T-cell (primary cell): Measurements from ENCODE around the gene CBR1. TPM values are rescaled to one million over a fixed set of nuclear protein-coding genes. Genes with fewer than 3 reads are reported as not detected.

Source experiments
- ATAC-seq, 4 experiments: fragments of 200-7000 bp in 3 of 4; fragments of 150-1000 bp in 1 of 4; cut with Tn5 transposase; replicated peaks in 1 of 4; 1 replicate in 3 of 4; 2 replicates in 1 of 4; pipeline ENCODE4 v1.10.0; 2021; ENCODE audit warnings: moderate library complexity in 3 of 4, mild to moderate bottlenecking in 2 of 4, moderate number of reproducible peaks in 1 of 4
- CTCF ChIA-PET, 2 donors: fragments of 300-600 bp; sonication (Branson Sonifier 250); formaldehyde crosslinking; loops; one replicate each; lab custom pipeline; 2022; ENCODE audit warnings: antibody characterized with exemption in 2 of 2; lab: Charles Lee
- POLR2A ChIA-PET, 2 donors: fragments of 300-600 bp; sonication (Branson Sonifier 250); formaldehyde crosslinking; loops; one replicate each; lab custom pipeline; 2022; ENCODE audit warnings: antibody characterized with exemption in 2 of 2; lab: Charles Lee
- DNase-seq, 35 experiments: peaks; one replicate each; pipeline versions ENCODE4 v3.0.0 to v3.0.0-alpha.2; 2013 to 2023
- H3K27ac ChIP-seq: one replicate; pipeline ENCODE4 v1.5.1; 2013; ENCODE audit warnings: low read length
- H3K27me3 ChIP-seq, 2 experiments: replicated peaks in 1 of 2; 1 replicate in 1 of 2; 2 replicates in 1 of 2; pipeline versions ENCODE4 v1.6.1 to v1.7.0; 2013; ENCODE audit warnings: low read length in 1 of 2, mixed read lengths in 1 of 2; ENCODE audit not compliant: control insufficient read depth in 2 of 2, insufficient read depth in 2 of 2; ENCODE audit errors: extremely low read depth in 1 of 2
- H3K36me3 ChIP-seq, 2 donors: 1 replicate in 1 of 2; 2 replicates in 1 of 2; pipeline versions ENCODE4 v1.6.1 to v1.7.0; 2013; ENCODE audit warnings: low read length in 1 of 2; ENCODE audit not compliant: control insufficient read depth in 2 of 2, insufficient read depth in 1 of 2; ENCODE audit errors: extremely low read depth in 1 of 2
- H3K4me1 ChIP-seq, 2 experiments: 1 replicate in 1 of 2; 2 replicates in 1 of 2; pipeline versions ENCODE4 v1.6.1 to v1.7.0; 2013; ENCODE audit warnings: low read length in 2 of 2, mixed read lengths in 1 of 2; ENCODE audit not compliant: insufficient read depth in 2 of 2, control insufficient read depth in 1 of 2; ENCODE audit errors: extremely low read depth in 1 of 2
- H3K4me3 ChIP-seq, 2 donors: 1 replicate in 1 of 2; 2 replicates in 1 of 2; pipeline versions ENCODE4 v1.5.1 to v1.7.0; 2013; ENCODE audit warnings: mild to moderate bottlenecking in 2 of 2, low read length in 1 of 2, moderate library complexity in 1 of 2; ENCODE audit not compliant: control insufficient read depth in 1 of 2; ENCODE audit errors: extremely low read depth in 1 of 2
- H3K9me3 ChIP-seq: 2 replicates; pipeline ENCODE4 v1.7.0; 2013
- H3K27ac Mint-ChIP-seq, 2 donors: one replicate each; pipeline ENCODE4 v1.8.0; 2020 to 2021; ENCODE audit warnings: mild to moderate bottlenecking in 2 of 2, mixed read lengths in 2 of 2
- H3K27me3 Mint-ChIP-seq, 2 donors: one replicate each; pipeline ENCODE4 v1.8.0; 2021 to 2022; ENCODE audit warnings: mixed read lengths in 2 of 2
- H3K36me3 Mint-ChIP-seq: one replicate; pipeline ENCODE4 v1.8.0; 2021; ENCODE audit warnings: mixed read lengths
- H3K4me1 Mint-ChIP-seq, 3 donors: one replicate each; pipeline ENCODE4 v1.8.0; 2020 to 2022; ENCODE audit warnings: mixed read lengths in 3 of 3, mild to moderate bottlenecking in 1 of 3
- H3K4me3 Mint-ChIP-seq, 3 donors: one replicate each; pipeline ENCODE4 v1.8.0; 2020 to 2022; ENCODE audit warnings: mild to moderate bottlenecking in 3 of 3, mixed read lengths in 3 of 3, moderate library complexity in 3 of 3
- H3K9me3 Mint-ChIP-seq, 3 donors: one replicate each; pipeline ENCODE4 v1.8.0; 2020 to 2022; ENCODE audit warnings: mixed read lengths in 3 of 3
- WGBS: methylation state at CpG from one replicate; pipeline ENCODE4 v1.1.5; 2013; ENCODE audit warnings: missing lambda C conversion rate; ENCODE audit not compliant: insufficient coverage; 5-methylcytosine and 5-hydroxymethylcytosine counted together
- total RNA-seq, 35 experiments: library from RNA in 6 of 35; stranded (reverse) in 6 of 35; fragments of 120-200 nt in 1 of 35; gene quantifications; one replicate each; pipeline versions ENCODE4 v1.2.1 to v1.2.4 and lab custom pipeline; 2013 to 2026

Gene CBR1
- total RNA-seq, 5 donors from 2014 or later (not counting 1 experiment from before 2014, with no cell fraction given) = 5.1 to 40.3 (median 21.1) TPM

- H3K27me3 ChIP-seq = no peaks in the 10 kb centered on the region
- POLR2A ChIA-PET = no interaction called here
- 80% methylated on average over 7 of the region's 10 CpGs for WGBS
- DNase-seq (no peak), ATAC-seq (no peak)
- no peaks in the 10 kb centered on the region for H3K9me3 Mint-ChIP-seq
- CTCF ChIA-PET = no interaction called here
- no peak overlapping the region for H3K27ac Mint-ChIP-seq
- no peaks in the 10 kb centered on the region for H3K9me3 ChIP-seq
- H3K36me3 ChIP-seq = peaks cover 18 to 83% of the 10 kb centered on the region in 2 donors
- H3K36me3 Mint-ChIP-seq = peaks cover 62% of the 10 kb centered on the region
- no peak overlapping the region for H3K4me3 ChIP-seq
- H3K27ac ChIP-seq = no peak overlapping the region
- H3K4me1 ChIP-seq = no peaks in the 10 kb centered on the region
- no peaks in the 10 kb centered on the region for H3K4me1 Mint-ChIP-seq
- H3K27me3 Mint-ChIP-seq = no peaks in the 10 kb centered on the region
- H3K4me3 Mint-ChIP-seq = no peak overlapping the region
Measured at GRCh38 chr21:36044056-36044455, 25.8 kb upstream of the CBR1 start.

GRCh38 chr21:36045993-36046392 lies 23.8 kb upstream of the CBR1 start:
- Mint-ChIP-seq H3K36me3 (peaks cover 65% of the 10 kb centered on the region), H3K27ac (no peak overlapping the region), H3K4me3 (no peak overlapping the region), H3K4me1 (peaks cover 0 to 3% (median 0%) of the 10 kb centered on the region in 3 donors), H3K9me3 (no peaks in the 10 kb centered on the region), H3K27me3 (no peaks in the 10 kb centered on the region)
- WGBS = 89% methylated on average over 1 of the region's 1 CpG
- ChIA-PET CTCF (no interaction called here), POLR2A (no interaction called here)
- Histone ChIP-seq H3K4me3 (no peak overlapping the region), H3K36me3 (peaks cover 24 to 82% of the 10 kb centered on the region in 2 donors), H3K9me3 (no peaks in the 10 kb centered on the region), H3K4me1 (no peaks in the 10 kb centered on the region), H3K27ac (no peak overlapping the region), H3K27me3 (no peaks in the 10 kb centered on the region)
- ATAC-seq (no peak), DNase-seq (no peak)

- H3K36me3 ChIP-seq = peaks cover 25 to 76% of the 10 kb centered on the region in 2 donors
- CTCF ChIA-PET = interaction anchor here in 1 of 2 donors (0.6 kb wide), 1 partner anchor 94 kb away, joined by 3 read pairs; no protein-coding TSS in a partner anchor
Measured at GRCh38 chr21:36047139-36047538, 22.7 kb upstream of the CBR1 start.

GRCh38 chr21:36048357-36048756 lies 21.5 kb upstream of the CBR1 start:
- no peaks in the 10 kb centered on the region for H3K9me3 Mint-ChIP-seq
- Histone ChIP-seq H3K27ac (no peak overlapping the region), H3K4me1 (no peaks in the 10 kb centered on the region), H3K4me3 (no peak overlapping the region), H3K9me3 (no peaks in the 10 kb centered on the region), H3K36me3 (peaks cover 27 to 75% of the 10 kb centered on the region in 2 donors), H3K27me3 (no peaks in the 10 kb centered on the region)
- CTCF ChIA-PET = no interaction called here
- H3K4me3 Mint-ChIP-seq = no peak overlapping the region
- ATAC-seq (no peak), DNase-seq (no peak)
- peaks cover 68% of the 10 kb centered on the region for H3K36me3 Mint-ChIP-seq
- no peak overlapping the region for H3K27ac Mint-ChIP-seq
- WGBS = 100% methylated on average over 1 of the region's 7 CpGs
- peaks cover 0 to 9% (median 6%) of the 10 kb centered on the region in 3 donors for H3K4me1 Mint-ChIP-seq
- POLR2A ChIA-PET = no interaction called here
- no peaks in the 10 kb centered on the region for H3K27me3 Mint-ChIP-seq

More at GRCh38 chr21:36047139-36047538, 22.7 kb upstream of the CBR1 start:
- POLR2A ChIA-PET = no interaction called here
- Histone ChIP-seq H3K9me3 (no peaks in the 10 kb centered on the region), H3K4me1 (no peaks in the 10 kb centered on the region), H3K27ac (no peak overlapping the region), H3K27me3 (no peaks in the 10 kb centered on the region), H3K4me3 (no peak overlapping the region)
- DNase-seq (no peak), ATAC-seq (no peak)
- Mint-ChIP-seq H3K27ac (no peak overlapping the region), H3K4me1 (peaks cover 0 to 3% (median 0%) of the 10 kb centered on the region in 3 donors), H3K9me3 (no peaks in the 10 kb centered on the region), H3K27me3 (no peaks in the 10 kb centered on the region), H3K4me3 (no peak overlapping the region), H3K36me3 (peaks cover 67% of the 10 kb centered on the region)
- 100% methylated on average over 1 of the region's 7 CpGs for WGBS

DNA sequence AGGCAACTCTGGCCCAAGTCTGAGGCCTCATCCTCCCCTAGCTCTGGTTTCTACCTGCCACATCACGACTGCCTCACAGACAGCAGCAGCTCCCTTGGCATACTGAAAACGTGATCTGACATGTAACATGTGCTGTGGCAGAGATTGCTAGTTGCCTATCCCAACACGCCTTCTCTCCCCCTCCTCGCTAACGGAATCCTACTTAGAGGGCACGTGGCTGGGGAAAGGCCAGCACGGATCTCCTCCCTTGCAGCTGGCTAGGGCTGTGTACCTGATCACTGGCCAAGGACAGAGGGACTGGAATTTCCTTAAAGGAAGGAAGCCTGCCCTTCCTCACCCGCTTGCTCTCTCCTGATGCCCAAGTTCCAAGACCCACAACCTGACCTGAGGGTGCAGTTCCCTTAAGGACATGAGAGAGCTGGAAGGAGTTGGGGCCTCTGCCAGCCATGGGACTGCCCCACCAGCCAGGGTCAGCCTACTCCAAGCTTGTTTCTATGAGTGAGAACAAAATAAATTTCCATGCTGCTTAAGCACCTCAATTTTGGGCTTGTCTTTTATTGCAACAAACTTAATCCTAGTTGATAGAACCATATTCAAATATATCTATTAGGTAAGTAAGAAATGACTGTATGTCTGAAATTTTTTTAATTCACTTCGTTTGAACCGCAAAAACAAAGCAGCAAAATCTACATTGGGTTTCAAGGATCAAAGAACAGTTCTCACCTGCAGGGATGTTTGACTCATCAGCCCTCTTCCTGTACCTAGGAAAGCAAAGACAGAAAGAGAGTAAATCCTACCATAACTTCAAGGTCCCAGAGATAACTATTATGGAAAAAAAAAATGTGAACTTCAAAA lies 16.7 kb upstream of the CBR1 start:
- no peak overlapping the region for H3K27ac ChIP-seq
- peak in 2 of 4 experiments; percentile 35 to 63 for ATAC-seq
- DNase-seq = no peak
- ChIA-PET POLR2A (no interaction called here), CTCF (interaction anchor here in 1 of 2 donors (0.6 kb wide), 2 partner anchors 688 to 1006 kb away, joined by 3 to 6 read pairs; no protein-coding TSS in a partner anchor)
- peaks cover 0 to 4% of the 10 kb centered on the region in 2 experiments for H3K4me1 ChIP-seq
- H3K4me1 Mint-ChIP-seq = peaks cover 7 to 29% (median 22%) of the 10 kb centered on the region in 3 donors
- H3K9me3 ChIP-seq = no peaks in the 10 kb centered on the region
- no peak overlapping the region for H3K4me3 Mint-ChIP-seq
- H3K27me3 Mint-ChIP-seq = no peaks in the 10 kb centered on the region
- H3K36me3 ChIP-seq = peaks cover 21 to 74% of the 10 kb centered on the region in 2 donors
- H3K27me3 ChIP-seq = no peaks in the 10 kb centered on the region
- no peaks in the 10 kb centered on the region for H3K9me3 Mint-ChIP-seq
- peak overlapping the region; percentile 34 to 49 for H3K27ac Mint-ChIP-seq
- H3K36me3 Mint-ChIP-seq = peaks cover 70% of the 10 kb centered on the region
- 92% methylated on average over 7 of the region's 10 CpGs for WGBS
- H3K4me3 ChIP-seq = no peak overlapping the region

DNA sequence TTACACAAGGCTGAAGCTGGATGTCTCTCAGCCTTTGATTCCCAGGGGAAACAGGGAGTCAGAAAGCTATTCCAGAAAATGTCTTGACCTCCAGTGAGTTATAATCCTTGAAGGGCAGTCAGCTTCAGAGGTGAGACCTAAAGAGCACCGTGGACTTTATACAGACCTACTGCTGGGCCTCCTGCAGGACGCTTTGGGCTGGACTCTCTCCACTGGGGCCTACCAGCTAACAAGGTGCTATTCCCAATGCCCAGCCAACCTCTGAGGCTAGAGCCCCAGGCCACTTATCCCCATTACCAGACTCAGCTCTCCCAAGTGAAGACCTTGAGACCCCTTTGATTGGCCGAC lies 16.1 kb upstream of the CBR1 start:
- H3K36me3 ChIP-seq = peaks cover 21 to 72% of the 10 kb centered on the region in 2 donors
- ATAC-seq (no peak), DNase-seq (no peak)
- peaks cover 10 to 34% (median 24%) of the 10 kb centered on the region in 3 donors for H3K4me1 Mint-ChIP-seq
- ChIA-PET CTCF (interaction anchor here in 1 of 2 donors (0.8 kb wide), 1 partner anchor 60 kb away, joined by 3 read pairs; no protein-coding TSS in a partner anchor), POLR2A (no interaction called here)
- peaks cover 71% of the 10 kb centered on the region for H3K36me3 Mint-ChIP-seq
- no peaks in the 10 kb centered on the region for H3K9me3 Mint-ChIP-seq
- H3K27ac Mint-ChIP-seq = peak overlapping the region in 1 of 2 donors; percentile 69
- peaks cover 0 to 4% of the 10 kb centered on the region in 2 experiments for H3K4me1 ChIP-seq
- no peak overlapping the region for H3K27ac ChIP-seq
- no peaks in the 10 kb centered on the region for H3K9me3 ChIP-seq
- H3K4me3 Mint-ChIP-seq = no peak overlapping the region
- 93% methylated on average over 3 of the region's 3 CpGs for WGBS
- no peaks in the 10 kb centered on the region for H3K27me3 ChIP-seq
- no peak overlapping the region for H3K4me3 ChIP-seq
- H3K27me3 Mint-ChIP-seq = no peaks in the 10 kb centered on the region
